Esophagus mucosa (tissue), 1 donor: ENCODE measurements around the gene SEPTIN11. TPM values are rescaled to one million over a fixed set of nuclear protein-coding genes. Genes with fewer than 3 reads are reported as not detected.

ENCODE experiments used
- ATAC-seq: fragments of 200-7000 bp; cut with Tn5 transposase; one replicate; pipeline ENCODE4 v1.9.1; 2020
- total RNA-seq: library from RNA; stranded (reverse); gene quantifications from one replicate; pipeline ENCODE4 v1.2.4, GENCODE V29; 2023
- donor health status: DM: yes; HTN: yes; CAD: no.

The SEPTIN11 gene
- total RNA-seq: 29.9 TPM

GRCh38 chr4:76949276-76950051 is at the start of gene SEPTIN11:
Gene SEPTIN11 (plus strand): TSS chr4:76949752. CDS start chr4:76949904, 152 bp downstream.
- ATAC-seq: peak; percentile 90

- ATAC-seq: no peak
Measured at GRCh38 chr4:76902233-76902890, 47.2 kb upstream of the SEPTIN11 start.

GRCh38 chr4:76904646-76905190 is 44.8 kb upstream of the SEPTIN11 start:
- no peak for ATAC-seq

GRCh38 chr4:76905521-76905920 is 44.0 kb upstream of the SEPTIN11 start:
- ATAC-seq: no peak

- no peak for ATAC-seq
Measured at GRCh38 chr4:76909711-76910110, 39.8 kb upstream of the SEPTIN11 start.

- ATAC-seq: no peak
Measured at GRCh38 chr4:76920715-76921114, 28.8 kb upstream of the SEPTIN11 start.

- peak; percentile 52 for ATAC-seq
Measured at GRCh38 chr4:76923619-76924357, 25.8 kb upstream of the SEPTIN11 start.

- ATAC-seq: no peak
Measured at GRCh38 chr4:76926841-76927240, 22.7 kb upstream of the SEPTIN11 start.

- ATAC-seq: peak; percentile 66
Measured at GRCh38 chr4:76930685-76931084, 18.9 kb upstream of the SEPTIN11 start.

- ATAC-seq: peak; percentile 87
Measured at GRCh38 chr4:76931087-76931486, 18.5 kb upstream of the SEPTIN11 start.

- ATAC-seq: no peak
Measured at GRCh38 chr4:76931576-76932276, 17.8 kb upstream of the SEPTIN11 start.

GRCh38 chr4:76939184-76939583 is 10.4 kb upstream of the SEPTIN11 start:
- no peak for ATAC-seq

- no peak for ATAC-seq
Measured at GRCh38 chr4:76943129-76943620, 6.4 kb upstream of the SEPTIN11 start.

GRCh38 chr4:76943790-76944189 is 5.8 kb upstream of the SEPTIN11 start:
- ATAC-seq: no peak

GRCh38 chr4:76947369-76947768 is 2.2 kb upstream of the SEPTIN11 start:
- no peak for ATAC-seq

- ATAC-seq: peak; percentile 58
Measured at GRCh38 chr4:76948443-76949275, 893 bp upstream of the SEPTIN11 start.

- peak; percentile 27 for ATAC-seq
Measured at GRCh38 chr4:76950052-76950955, 752 bp downstream of the SEPTIN11 start.

- no peak for ATAC-seq
Measured at GRCh38 chr4:76950956-76951671, 1.6 kb downstream of the SEPTIN11 start.

GRCh38 chr4:76951672-76952010 is 2.1 kb downstream of the SEPTIN11 start:
- ATAC-seq: no peak

GRCh38 chr4:76952071-76952470 is 2.5 kb downstream of the SEPTIN11 start:
- ATAC-seq: no peak
